DLD1 (cell line): Measurements from ENCODE around the gene DTX4.

Experiments used
- in situ Hi-C: cut with HindIII; loops from 2 replicates; pipeline ENCODE4 v1.10.0; 2017; ENCODE audit warnings: low sequenced_read_pairs

The DTX4 gene

DNA sequence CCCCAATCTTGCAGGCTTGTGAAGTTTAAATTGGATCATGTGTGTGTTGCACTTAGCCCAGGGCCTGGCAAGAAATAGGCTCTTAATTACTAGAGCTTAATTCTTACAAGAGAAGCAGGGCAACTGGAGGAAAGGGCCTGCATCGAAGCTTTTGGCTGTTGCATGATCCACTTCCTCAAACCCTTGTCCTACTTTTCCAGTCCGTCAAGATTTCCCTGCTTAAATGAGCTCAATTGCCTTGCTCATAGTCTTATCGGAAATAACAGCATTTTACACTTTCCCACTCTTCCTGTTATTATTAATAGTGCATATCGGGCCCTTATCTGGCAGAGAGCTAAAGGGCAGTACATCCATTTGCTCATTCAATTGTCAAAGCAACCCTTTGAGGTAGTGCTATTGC lies 18.1 kb downstream of the DTX4 start:
- in situ Hi-C loops, result no loop called here

GRCh38 chr11:59191095-59191494 lies 19.2 kb downstream of the DTX4 start:
- in situ Hi-C loops, result no loop called here

DNA sequence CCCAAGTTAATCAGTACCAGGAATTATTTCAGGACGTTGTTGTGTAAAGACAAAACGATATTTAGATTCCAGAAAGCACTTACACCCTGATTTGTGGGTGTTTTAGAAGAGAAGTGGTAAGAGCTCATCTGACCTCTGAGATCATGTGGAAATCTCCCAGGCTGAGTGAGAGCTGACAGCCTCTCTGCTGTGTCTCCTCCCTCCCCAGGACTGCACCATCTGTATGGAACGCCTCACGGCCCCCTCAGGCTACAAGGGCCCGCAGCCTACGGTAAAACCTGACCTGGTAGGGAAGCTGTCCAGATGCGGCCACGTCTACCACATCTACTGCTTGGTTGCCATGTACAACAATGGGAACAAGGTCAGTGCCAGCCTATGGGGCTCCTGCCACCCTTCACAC lies 20.0 kb downstream of the DTX4 start:
- in situ Hi-C loops, result no loop called here

DNA sequence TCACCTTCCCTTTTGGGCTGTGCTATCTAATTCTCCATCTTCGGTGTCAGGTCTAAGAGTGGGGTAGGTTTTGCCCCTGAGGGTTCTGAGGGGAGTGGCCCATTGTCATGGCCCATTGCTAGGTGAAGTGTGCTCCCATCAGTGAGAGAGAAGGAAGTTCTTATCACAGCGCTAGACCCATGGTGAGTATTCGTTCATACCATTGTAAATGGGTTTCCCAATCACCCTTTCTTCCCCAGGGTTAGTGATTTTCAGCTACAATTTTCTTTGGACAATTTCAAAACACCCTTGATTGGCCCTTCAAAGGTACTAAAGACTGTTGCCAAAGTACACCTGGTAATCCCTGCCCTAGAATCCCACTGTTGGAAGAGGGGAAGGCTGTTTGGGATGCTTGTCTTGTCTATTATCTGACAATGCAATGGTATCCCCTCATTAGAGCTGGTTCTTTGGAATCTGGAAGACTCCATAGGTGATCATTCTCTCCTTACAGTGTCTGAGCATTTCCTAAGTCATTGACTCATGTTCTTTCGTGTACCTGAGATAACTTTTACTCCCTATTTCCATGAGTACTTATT lies 20.6 kb downstream of the DTX4 start:
- in situ Hi-C loops, result no loop called here

- in situ Hi-C loops, result no loop called here
Observed at GRCh38 chr11:59193587-59194130, 21.7 kb downstream of the DTX4 start.

DNA sequence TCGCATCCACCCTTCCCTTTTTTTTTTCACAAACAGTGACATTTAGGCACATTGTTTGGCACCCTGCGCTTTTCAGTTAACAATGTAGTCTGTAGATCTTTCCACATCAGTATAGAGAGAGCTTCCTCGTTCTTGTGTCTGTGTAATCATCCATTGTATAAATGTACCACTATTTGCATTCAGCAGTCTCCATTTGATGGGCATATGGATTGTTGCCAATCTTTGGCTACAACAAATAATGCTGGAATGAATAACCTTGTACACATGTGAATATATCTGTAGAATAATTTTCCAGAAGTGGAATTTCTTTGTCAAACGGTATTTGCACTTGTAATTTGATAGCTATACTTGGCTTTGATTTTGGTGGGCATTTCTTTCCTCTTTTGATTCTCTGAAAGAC lies 23.7 kb downstream of the DTX4 start:
- in situ Hi-C loops, result no loop called here

GRCh38 chr11:59196777-59197176 lies 24.8 kb downstream of the DTX4 start:
- in situ Hi-C loops, result no loop called here

GRCh38 chr11:59197991-59198390 lies 26.1 kb downstream of the DTX4 start:
- in situ Hi-C loops, result no loop called here

DNA sequence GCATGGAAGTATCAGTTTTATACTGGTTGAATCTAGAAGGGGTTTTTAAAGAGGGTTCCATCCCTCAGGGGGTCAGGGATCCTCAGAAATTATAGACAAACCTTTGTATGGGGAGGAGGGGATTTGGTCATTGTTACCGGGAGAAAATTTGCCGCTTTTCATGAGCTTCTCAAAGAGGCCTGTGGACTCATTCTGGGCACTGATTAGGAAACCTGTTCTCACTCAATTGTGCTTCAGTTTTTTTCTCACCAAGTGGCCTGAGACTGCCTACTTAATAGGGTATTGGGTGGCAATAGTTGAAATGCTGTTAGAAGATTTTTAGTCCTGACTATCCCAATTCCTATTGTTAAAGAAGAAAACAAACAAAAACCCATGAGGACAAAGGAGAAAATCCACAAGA lies 26.8 kb downstream of the DTX4 start:
- in situ Hi-C loops, result no loop called here

GRCh38 chr11:59199546-59200422 lies 27.9 kb downstream of the DTX4 start:
- in situ Hi-C loops, result no loop called here

DNA sequence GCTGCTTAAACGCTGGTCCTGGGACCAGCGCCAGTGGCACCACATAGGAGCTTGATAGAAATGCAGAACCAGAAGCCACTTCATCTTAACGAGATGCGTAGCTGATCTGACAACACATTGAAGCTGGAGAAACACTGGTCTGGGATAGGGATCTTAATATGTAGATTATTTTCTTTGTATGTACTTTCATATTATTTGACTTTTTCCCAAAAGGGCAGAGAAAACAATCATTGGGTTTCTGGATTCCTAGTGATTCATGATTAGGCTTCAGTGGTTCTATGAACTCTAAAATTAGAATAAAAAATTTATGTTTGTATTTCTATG lies 28.5 kb downstream of the DTX4 start:
- in situ Hi-C loops, result no loop called here

- in situ Hi-C loops, result no loop called here
Observed at GRCh38 chr11:59201353-59201752, 29.4 kb downstream of the DTX4 start.

- in situ Hi-C loops, result no loop called here
Observed at GRCh38 chr11:59204746-59205145, 32.8 kb downstream of the DTX4 start.

DNA sequence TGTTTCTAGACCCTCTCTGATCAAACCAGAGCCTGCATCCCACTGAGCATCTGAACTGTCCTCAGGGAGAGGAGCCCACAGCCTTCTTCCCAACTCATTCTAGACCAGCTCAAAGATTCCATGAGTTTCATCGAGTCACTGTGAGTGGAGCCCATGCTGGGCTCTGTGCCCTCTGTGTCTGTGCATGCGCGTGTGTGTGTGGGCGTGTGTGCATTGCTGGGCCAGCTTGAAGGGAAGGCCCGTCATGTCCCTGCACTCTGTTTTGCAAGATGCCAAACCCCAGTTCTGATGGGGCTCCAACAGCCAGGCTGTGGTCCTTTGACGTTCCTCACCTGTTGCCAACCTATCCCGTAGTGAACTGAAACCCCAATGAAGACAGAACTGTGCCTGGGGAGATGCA lies 33.7 kb downstream of the DTX4 start:
- in situ Hi-C loops, result no loop called here

DNA sequence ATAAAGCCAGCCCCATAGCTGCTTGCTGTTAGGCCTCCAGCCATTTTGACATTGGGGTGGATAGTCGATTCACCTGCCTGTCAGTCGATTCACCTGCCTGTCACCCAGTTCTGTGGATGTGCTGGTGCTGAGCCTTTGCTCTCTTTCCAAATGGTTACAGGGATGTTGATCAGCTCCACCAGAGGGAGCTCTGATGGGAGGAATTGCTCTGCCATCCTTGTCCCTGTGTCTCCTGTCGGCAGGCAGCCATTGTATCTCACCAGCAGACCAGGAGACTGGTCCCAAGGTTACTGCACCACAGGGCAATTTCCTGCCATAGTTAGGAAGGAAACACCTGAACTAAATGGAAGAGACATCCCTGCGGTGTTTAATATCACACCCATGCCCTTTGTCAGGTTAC lies 34.7 kb downstream of the DTX4 start:
- in situ Hi-C loops, result no loop called here

GRCh38 chr11:59207988-59208451 lies 36.1 kb downstream of the DTX4 start:
- in situ Hi-C loops, result no loop called here

GRCh38 chr11:59208956-59209355 lies 37.0 kb downstream of the DTX4 start:
- in situ Hi-C loops, result no loop called here

- in situ Hi-C loops, result no loop called here
Observed at GRCh38 chr11:59212222-59212621, 40.3 kb downstream of the DTX4 start.

DNA sequence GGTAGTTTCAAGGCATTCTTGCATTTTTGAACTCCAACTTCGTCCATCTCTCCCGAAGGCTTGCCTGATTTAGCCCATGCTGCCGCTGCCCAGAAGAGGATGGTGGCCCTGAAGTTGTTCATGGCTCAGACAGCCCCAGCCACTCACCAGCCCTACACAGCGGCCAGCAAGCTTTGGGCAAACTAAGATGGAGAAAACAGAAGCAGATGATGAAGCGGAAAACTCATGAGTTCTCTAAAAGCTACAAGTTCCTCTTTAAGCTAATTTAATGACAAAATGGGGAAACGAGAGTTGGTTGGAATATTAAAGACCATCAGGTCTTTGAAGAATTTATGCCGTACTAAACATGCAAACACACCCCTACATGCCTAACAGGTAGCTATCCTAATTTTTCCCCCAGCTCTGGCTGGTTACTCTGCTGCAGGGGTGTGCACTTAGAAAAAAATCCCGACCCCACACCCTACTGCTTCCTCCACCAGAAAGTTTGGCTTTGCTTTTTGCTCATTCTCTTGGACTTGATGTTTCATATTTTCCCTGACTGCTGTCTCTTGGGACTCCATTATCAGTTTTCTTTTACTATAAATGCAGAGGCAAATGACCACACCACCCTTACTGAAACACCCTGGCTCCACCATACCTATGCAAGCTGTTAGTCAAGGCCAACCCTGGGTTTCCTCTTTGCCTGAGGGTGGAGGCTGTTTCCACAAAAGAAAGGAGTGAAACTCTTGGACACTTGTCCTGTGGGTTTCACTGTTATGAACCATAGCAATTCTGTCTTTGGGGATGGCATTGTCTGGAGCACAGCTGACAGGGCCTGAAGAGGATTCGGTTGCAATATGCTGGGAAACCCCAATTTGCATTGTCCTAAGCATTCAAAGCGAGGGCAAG lies 41.1 kb downstream of the DTX4 start, which contains the start of gene MPEG1:
Gene MPEG1 (minus strand): TSS at position 184 of the 888 bp plus-strand sequence. CDS start 62 bp downstream, at position 122.
- in situ Hi-C loops, result no loop called here

DNA sequence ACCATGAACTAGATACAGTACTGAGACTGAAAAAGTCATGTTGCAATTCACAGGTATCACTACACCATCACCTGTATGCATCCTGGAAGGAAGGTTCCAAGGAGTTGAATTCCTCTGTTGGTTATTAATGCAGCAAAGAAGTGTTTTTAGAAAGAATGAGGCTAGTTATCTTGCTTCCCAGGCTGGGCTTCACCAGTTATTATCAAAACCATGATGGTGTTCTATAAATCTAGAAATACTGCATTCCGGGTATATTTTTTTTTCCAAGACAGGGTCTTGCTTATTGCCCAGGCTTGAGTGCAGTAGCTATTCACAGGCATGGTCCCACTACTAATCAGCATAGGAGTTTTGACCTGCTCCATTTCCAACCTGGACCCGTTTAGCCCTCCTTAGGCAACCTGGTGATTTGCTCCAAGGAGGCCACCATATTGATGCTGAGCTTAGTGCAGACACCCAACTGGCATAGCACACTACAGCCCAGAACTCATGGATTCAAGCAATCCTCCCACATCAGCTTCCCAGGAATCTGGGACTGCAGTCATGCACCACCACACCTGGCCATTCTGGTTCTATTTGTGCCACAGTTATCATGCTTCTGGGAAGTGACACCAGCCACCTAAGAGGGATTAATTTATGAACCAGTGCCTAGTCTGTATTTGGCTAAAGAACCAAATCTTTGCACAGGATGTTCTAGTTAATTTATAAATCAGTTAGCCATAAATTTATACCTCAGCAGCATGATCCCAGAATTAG lies 42.4 kb downstream of the DTX4 start:
- in situ Hi-C loops, result no loop called here
